ENCODE results near the gene PCED1B. TPM values are rescaled to one million over a fixed set of nuclear protein-coding genes. Genes with fewer than 3 reads are reported as not detected.

PCED1B gene
- total RNA-seq, 1 donor from 2014 or later = 4.8 TPM

DNA sequence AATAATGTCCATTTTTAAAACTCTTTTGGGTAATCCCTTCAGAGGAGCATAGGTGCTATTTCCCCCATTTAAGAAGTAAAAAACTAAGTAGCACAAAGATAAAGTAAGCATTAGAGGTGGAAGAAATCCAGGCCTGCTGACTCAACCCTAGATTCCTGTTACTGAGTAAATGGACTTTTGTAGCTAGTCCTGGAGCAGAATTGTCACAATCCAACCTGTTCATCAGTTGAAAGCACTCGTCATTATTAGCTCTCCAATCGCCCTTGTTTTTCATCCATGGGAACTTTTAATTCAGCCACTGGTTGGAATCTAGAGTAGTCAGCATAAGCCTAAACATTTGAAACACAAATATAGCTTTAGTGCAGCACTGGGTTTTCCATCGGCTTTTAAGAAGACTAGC lies 139.8 kb downstream of the PCED1B start:
- no peak for TF ChIP-seq CTCF (IDR thresholded peaks at IDR 0.05; ENCODE audit: insufficient read depth, low read length, poor library complexity, severe bottlenecking)
- Histone ChIP-seq H3K27me3 (ENCODE audit: control insufficient read depth, insufficient read depth, low read length) (no peaks in the 10 kb centered on the region), H3K4me3 (ENCODE audit: low read depth, low read length) (no peak overlapping the region), H3K36me3 (ENCODE audit: control insufficient read depth, insufficient read depth, low read length) (no peaks in the 10 kb centered on the region)
- no peak for DNase-seq (ENCODE audit: low read depth)

DNA sequence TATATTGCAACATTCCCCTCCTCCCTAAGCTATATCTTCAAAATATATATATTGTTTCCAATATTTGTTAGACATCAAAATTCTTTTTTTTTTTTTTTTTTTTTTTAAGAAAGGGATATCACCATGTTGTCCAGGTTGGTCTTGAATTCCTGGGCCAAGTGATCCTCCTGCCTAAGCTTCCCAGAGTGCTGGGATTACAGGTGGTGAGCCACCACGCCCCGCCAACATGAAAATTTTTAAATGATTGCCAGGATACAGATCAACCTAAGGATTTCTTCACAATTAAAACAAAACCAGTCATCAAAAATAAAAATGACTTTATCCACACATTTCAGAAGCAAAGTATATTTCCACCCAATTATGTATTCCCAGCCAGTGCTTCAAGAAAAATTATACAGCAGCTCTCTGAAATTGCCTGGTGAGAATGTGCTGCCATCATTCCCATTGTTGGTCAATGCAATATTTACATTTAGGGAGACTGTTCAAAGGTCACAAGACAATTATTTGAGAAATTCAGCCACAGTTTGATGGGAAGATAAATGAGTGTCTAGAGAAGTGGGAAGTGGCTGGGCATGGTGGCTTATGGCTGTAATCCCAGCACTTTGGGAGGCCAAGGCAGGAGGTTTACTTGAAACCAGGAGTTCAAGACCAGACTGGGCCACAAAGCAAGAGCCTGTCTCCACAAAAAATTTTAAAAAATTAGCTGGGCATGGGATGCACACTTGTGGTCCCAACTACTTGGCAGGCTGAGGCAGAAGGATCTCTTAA lies 142.0 kb downstream of the PCED1B start:
- no peak for TF ChIP-seq CTCF (IDR thresholded peaks at IDR 0.05; ENCODE audit: insufficient read depth, low read length, poor library complexity, severe bottlenecking)
- no peak for DNase-seq (ENCODE audit: low read depth)
- Histone ChIP-seq H3K27me3 (ENCODE audit: control insufficient read depth, insufficient read depth, low read length) (no peaks in the 10 kb centered on the region), H3K36me3 (ENCODE audit: control insufficient read depth, insufficient read depth, low read length) (no peaks in the 10 kb centered on the region), H3K4me3 (ENCODE audit: low read depth, low read length) (no peak overlapping the region)

DNA sequence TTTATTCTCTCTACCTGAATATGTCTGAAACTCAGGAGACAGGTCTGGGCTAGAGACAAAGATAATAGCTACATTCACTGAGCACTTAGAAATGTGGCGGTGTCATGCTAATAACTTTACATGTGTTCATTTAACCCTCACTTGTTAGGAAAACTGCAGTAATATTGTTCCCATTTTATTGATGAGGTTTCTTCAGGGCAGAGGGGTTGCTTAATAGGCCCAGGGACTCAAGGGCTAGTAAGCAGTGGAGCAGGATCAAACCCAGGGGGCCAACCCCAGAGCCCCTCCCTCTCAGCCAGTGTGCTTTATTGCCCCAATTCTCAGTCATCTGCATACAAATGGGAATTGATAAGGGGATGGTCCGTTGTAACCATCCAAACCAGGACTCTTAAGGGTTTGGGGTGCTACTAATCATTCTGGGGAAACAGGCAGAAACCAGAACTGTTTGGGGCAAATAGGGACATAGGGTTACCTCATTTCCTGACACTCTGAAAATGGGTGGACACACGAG lies 143.2 kb downstream of the PCED1B start:
- H3K4me3 ChIP-seq (ENCODE audit: low read depth, low read length) = no peak overlapping the region
- no peaks in the 10 kb centered on the region for H3K36me3 ChIP-seq (ENCODE audit: control insufficient read depth, insufficient read depth, low read length)
- no peak for DNase-seq (ENCODE audit: low read depth)
- TF ChIP-seq CTCF (IDR thresholded peaks at IDR 0.05; ENCODE audit: insufficient read depth, low read length, poor library complexity, severe bottlenecking) = no peak
- no peaks in the 10 kb centered on the region for H3K27me3 ChIP-seq (ENCODE audit: control insufficient read depth, insufficient read depth, low read length)

DNA sequence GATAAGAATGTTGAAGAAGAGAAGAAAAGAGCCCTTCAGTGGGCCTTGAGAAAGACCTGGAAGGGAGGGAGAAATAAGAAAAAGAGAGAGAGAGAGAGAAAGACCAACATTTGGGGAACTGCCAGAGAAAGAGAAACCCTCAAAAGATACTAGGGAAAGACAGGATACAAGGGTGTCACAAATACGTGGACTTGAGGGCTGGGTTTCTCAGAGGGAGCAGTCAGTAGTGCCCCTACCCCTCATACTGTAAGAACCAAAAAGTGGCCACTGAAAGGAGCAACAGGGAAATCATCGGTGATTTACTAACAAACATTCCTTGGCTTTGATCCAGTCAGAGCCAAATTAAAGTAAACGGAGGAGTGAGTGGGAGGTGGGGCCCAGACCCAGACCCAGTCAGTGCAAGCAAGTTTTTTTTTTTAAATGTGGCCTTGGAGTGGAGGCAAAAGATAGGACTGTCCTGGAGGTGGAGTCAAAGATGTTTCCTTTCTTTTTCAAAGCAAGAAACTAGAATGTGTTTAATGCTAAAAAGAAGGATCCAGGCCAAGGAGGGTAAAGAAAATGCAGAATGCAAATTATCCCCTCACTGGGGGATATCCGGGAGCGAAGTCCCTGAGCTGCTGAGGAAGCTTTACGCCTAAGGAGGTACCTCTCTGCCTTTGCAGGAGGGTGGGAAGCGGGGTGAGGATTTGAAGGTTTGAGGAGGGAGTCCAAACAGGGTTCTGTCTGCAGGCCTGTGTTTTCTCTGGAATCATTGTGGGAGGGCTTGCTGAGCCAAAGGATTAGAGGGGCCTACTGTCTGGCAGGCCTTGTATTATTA lies 143.8 kb downstream of the PCED1B start:
- H3K27me3 ChIP-seq (ENCODE audit: control insufficient read depth, insufficient read depth, low read length) = no peaks in the 10 kb centered on the region
- no peak overlapping the region for H3K4me3 ChIP-seq (ENCODE audit: low read depth, low read length)
- TF ChIP-seq CTCF (IDR thresholded peaks at IDR 0.05; ENCODE audit: insufficient read depth, low read length, poor library complexity, severe bottlenecking) = no peak

DNA sequence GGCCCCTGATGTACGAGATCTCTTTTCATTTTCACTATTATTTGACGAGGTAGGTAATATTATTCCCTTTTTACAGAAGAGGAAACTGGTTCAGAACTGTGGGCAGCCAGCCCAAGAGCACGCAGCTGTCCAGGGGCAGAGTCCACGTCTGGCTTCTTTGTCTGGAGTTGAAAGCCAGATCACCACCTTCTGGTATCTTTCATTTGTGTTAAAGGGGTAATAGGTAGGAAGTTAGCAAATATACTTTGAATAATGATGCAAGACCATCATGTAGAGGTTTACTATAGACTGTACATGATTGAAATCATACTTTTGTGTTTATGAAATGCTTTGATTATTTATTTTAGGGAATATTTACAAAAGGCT lies 144.4 kb downstream of the PCED1B start:
- no peak for TF ChIP-seq CTCF (IDR thresholded peaks at IDR 0.05; ENCODE audit: insufficient read depth, low read length, poor library complexity, severe bottlenecking)
- Histone ChIP-seq H3K36me3 (ENCODE audit: control insufficient read depth, insufficient read depth, low read length) (no peaks in the 10 kb centered on the region), H3K4me3 (ENCODE audit: low read depth, low read length) (no peak overlapping the region), H3K27me3 (ENCODE audit: control insufficient read depth, insufficient read depth, low read length) (no peaks in the 10 kb centered on the region)
- DNase-seq (ENCODE audit: low read depth) = no peak

More for the DNA sequence above, 143.8 kb downstream of the PCED1B start:
- DNase-seq (ENCODE audit: low read depth) = no peak
- H3K36me3 ChIP-seq (ENCODE audit: control insufficient read depth, insufficient read depth, low read length) = no peaks in the 10 kb centered on the region

Data from kidney epithelial cell (primary cell).